HG03342 (cell line): ENCODE results near the gene PLCH1.

Source experiments
- ATAC-seq: cut with Tn5 transposase; IDR thresholded peaks from one replicate; pipeline ENCODE4 v1.9.1; 2021; ENCODE audit warnings: mild to moderate bottlenecking, moderate library complexity; ENCODE audit not compliant: unreplicated experiment

Gene PLCH1

DNA sequence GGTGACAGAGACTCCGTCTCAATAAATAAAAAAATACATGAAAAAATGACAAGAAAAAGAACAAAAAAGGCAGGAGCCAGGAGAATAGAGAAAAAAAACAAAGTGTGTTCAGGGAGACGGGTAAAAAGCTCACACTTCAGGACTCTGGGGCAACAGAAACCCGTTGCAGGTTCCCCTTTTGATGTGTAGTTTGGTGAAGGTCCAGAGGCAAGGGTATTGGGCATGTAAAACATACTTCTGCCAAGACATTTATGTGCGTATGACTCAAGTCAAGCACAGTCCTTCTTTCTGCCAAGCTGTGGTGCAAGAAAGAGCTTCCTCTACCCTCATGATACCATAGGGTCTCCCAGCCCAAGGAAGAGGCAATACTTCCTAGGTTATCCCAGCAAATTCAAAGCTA lies 418.0 kb downstream of the PLCH1 start:
- no peak for ATAC-seq

- ATAC-seq, result no peak
Measured at GRCh38 chr3:155326244-155326643, 418.6 kb downstream of the PLCH1 start.
